HK-2 (cell line): ENCODE data around the gene GLIS1.
A peak's percentile ranks its signal among the peaks of the same experiment; 100 is the strongest.
"Not testable (repeated sequence)": the region's sequence is repeated elsewhere in the genome, so short reads cannot be mapped to it uniquely, and the experiment has no call there.

Experiments
- DNase-seq: peaks from one replicate; pipeline ENCODE4 v3.0.0-alpha.2; 2018; ENCODE audit not compliant: unreplicated experiment

The GLIS1 gene

DNA sequence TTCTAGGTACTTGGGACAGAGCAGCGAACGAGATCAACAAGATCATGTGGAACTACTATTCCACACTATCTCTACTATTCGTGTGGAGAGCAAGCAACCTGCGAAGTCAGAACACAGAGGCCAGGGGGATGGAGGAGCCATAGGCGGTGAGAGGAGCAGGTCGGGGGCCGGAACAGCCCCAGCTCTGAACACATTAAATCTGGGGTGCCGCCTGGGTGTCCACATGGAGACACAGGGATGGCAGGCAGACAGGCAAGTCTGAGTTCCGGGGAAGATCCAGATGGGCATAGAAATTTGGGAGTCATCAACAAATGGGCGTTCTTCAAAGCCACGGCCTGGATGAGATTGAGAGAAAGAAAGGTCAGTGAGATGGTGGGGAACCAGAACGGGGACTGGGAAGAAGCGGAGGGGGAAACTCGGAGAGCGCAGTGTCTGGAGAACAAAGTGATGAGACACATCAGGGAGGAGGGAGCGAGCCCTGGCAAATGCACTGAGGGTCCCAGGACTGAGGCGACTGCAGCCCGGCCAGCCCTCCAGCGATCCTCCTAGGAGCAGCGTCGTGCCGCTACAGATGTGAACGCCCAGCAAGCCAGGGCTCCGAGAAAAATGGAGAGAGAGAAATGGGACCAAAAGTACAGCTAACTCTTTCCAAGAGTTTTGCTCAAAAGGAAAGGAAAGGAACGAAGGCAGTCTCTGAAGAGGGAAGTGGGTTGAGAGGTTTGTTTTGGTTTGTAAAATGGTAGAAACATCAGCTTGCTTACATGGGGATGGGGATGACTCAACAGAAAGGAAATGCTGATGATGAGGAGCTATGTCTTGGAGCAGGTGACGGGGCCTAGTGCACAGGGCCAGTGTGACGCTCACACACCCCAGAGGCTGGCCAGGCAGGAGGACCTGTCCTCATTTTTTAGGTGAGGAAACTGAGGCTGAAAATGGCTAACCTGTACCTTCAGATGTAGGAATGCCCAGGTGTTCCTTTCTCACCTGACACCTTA, 84.5 kb downstream of the GLIS1 start:
- DNase-seq, result no peak

- DNase-seq, result no peak
Measured at GRCh38 chr1:53653631-53654030, 85.3 kb downstream of the GLIS1 start.

- DNase-seq, result no peak
Measured at GRCh38 chr1:53653200-53653575, 85.8 kb downstream of the GLIS1 start.

GRCh38 chr1:53652441-53653199, 86.3 kb downstream of the GLIS1 start:
- DNase-seq, result no peak

DNA sequence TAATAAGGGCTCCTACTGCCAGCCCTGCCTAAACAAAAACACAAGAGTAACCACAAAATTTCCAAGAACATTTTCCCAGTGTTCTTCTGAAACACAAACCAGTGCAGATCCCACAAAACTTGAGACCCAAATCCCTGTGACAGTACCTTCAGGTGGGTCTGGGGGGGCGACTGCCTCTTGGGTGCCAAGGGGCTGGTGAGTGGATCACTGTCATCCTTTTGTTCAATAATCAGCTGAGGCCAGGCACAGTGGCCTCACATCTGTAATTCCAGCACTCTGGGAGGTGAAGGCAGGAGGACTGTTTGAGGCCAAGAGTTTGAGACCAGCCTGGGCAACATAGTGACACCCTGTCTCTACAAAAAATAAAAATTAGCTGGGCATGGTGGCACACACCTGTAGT, 87.6 kb downstream of the GLIS1 start:
- no peak for DNase-seq

DNA sequence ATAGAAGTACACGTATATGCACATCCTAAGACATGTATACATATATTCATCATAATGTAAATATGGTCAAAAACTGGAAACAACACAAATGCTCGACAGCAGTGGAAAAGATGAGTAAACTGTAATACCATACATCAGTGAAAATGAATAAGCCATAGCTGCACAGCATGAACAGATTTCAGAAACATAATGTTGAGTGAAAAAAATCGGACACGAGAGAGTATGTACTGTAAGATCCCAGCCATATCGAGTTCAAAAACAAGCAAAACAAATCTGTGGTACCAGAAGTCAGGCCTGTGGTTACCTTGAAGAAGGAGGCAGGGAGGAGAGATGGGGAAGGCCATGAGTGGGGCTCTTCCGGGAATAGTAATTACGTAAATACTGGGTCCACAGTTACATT, 90.4 kb downstream of the GLIS1 start:
- DNase-seq, result no peak

- DNase-seq, result not testable (repeated sequence)
Measured at GRCh38 chr1:53647915-53648314, 91.0 kb downstream of the GLIS1 start.

DNA sequence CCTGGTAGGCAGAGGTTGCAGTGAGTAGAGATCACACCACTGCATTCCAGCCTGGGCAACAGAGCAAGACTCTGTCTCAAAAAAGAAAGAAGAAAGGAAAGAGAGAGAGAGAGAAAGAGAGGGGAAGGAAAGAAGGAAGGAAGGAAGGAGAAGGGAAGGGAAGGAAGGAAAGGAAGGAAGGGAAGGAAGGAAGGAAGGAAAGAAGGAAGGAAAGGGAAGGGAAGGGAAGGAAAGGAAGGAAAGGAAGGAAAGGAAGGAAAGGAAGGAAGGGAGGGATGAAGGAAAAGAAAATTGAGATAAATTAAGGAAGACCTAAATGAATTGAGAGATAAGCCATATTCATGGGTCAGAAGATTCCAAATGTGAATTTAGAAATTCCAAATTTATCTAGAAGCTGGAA, 92.2 kb downstream of the GLIS1 start:
- DNase-seq, result no peak

- DNase-seq, result no peak
Measured at GRCh38 chr1:53645690-53646078, 93.3 kb downstream of the GLIS1 start.

GRCh38 chr1:53644909-53645689, 93.9 kb downstream of the GLIS1 start:
- DNase-seq, result no peak

- no peak for DNase-seq
Measured at GRCh38 chr1:53644496-53644895, 94.5 kb downstream of the GLIS1 start.

DNA sequence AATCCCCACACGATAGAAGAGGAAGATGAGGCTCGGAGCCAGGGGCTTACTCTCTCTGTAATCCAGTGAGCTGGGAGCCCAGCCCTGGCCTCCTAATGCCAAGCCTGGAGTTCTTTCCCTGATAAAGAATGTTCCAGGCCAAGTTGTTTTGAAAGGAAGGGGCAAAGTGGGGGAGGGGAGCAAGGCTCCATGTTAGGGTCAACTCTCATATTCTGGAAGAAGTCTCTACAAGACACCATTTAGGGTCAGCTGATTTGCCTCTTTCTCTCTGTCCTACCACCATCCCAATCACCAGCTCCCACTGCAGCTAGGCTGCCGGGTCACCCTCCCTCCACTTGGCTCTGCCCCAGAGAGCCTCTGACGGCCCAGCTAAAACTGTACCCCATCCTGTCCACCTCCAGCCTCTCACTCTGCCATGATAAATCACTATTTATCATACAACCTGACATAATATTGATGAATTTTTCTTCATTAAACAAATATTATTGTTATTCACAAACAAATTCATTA, 95.0 kb downstream of the GLIS1 start:
- no peak for DNase-seq

GRCh38 chr1:53643041-53643880, 95.7 kb downstream of the GLIS1 start:
- no peak for DNase-seq

- no peak for DNase-seq
Measured at GRCh38 chr1:53642607-53643006, 96.4 kb downstream of the GLIS1 start.

DNA sequence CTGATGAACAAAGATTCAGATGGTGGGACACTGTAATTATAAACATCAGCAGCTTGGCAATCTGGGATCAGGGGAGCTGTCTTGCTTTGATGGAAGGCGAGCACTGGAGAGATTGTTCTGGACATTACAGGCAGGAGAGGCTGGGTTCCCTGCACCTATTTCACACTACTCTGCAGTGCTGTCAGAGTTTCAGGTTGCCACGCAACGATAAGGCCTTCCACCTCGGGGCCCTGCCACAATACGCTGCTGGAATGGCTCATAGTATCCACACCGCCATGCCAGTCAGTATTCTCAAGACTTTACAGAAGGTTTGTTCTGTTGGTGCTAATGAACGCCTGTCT, 96.8 kb downstream of the GLIS1 start:
- DNase-seq, result no peak

GRCh38 chr1:53641481-53642214, 97.3 kb downstream of the GLIS1 start:
- no peak for DNase-seq

GRCh38 chr1:53640701-53641075, 98.3 kb downstream of the GLIS1 start:
- no peak for DNase-seq

- DNase-seq, result no peak
Measured at GRCh38 chr1:53639996-53640700, 98.8 kb downstream of the GLIS1 start.

GRCh38 chr1:53639251-53639763, 99.7 kb downstream of the GLIS1 start:
- DNase-seq, result peak; percentile 33
